SK-N-SH treated with all-trans-retinoic acid at 6 μM for 48 hours (cell line): Measurements from ENCODE around the gene NKAIN4.

Source experiments
- ARNTL ChIP-seq: fragments of 450-650 bp; formaldehyde crosslinking; IDR thresholded peaks from 2 replicates; pipeline ENCODE4 v1.5.0; 2020; ENCODE audit warnings: low read depth, mild to moderate bottlenecking, moderate library complexity, borderline replicate concordance
- BACH2 ChIP-seq: fragments of 250-450 bp; sonication (Bioruptor Pico); IDR thresholded peaks from 2 replicates; pipeline ENCODE4 v1.9.0; 2021; ENCODE audit warnings: mild to moderate bottlenecking, borderline replicate concordance
- CSDC2 ChIP-seq: fragments of 250-450 bp; sonication (Bioruptor Pico); IDR thresholded peaks from 2 replicates; pipeline ENCODE4 v1.5.0; 2020; ENCODE audit warnings: mild to moderate bottlenecking, moderate library complexity
- CSRNP3 ChIP-seq: fragments of 250-450 bp; sonication (Bioruptor Pico); IDR thresholded peaks from 2 replicates; pipeline ENCODE4 v1.5.1; 2021; ENCODE audit warnings: mild to moderate bottlenecking, moderate library complexity
- ISL1 ChIP-seq: fragments of 250-450 bp; sonication (Bioruptor Pico); IDR thresholded peaks from 2 replicates; pipeline ENCODE4 v2.1.2; 2022; ENCODE audit warnings: mild to moderate bottlenecking, moderate library complexity
- PATZ1 ChIP-seq: fragments of 250-450 bp; sonication (Bioruptor Pico); IDR thresholded peaks from 2 replicates; pipeline ENCODE4 v1.8.0; 2020; ENCODE audit warnings: mild to moderate bottlenecking, moderate library complexity, borderline replicate concordance
- TCF4 ChIP-seq: fragments of 250-450 bp; sonication (Bioruptor Pico); IDR thresholded peaks from 2 replicates; pipeline ENCODE4 v1.8.0; 2021; ENCODE audit warnings: mild to moderate bottlenecking, moderate library complexity, borderline replicate concordance
- ZFP3 ChIP-seq: fragments of 250-450 bp; sonication (Bioruptor Pico); IDR thresholded peaks from 2 replicates; pipeline ENCODE4 v1.5.0; 2020; ENCODE audit warnings: mild to moderate bottlenecking, moderate library complexity
- ZFP30 ChIP-seq: fragments of 450-650 bp; formaldehyde crosslinking; IDR thresholded peaks from 2 replicates; pipeline ENCODE4 v1.5.0; 2022; ENCODE audit warnings: mild to moderate bottlenecking, moderate library complexity
- ZNF565 ChIP-seq: fragments of 450-650 bp; formaldehyde crosslinking; conservative IDR thresholded peaks from 2 replicates; pipeline ENCODE4 v1.5.0; 2020; ENCODE audit warnings: low read depth, mild to moderate bottlenecking, moderate library complexity

- no peak for TF ChIP-seq BACH2 (CRISPR knock-in tag)
- no peak for TF ChIP-seq ZFP30 (CRISPR knock-in tag)
- no peak for TF ChIP-seq ZNF565 (CRISPR knock-in tag)
- no peak for TF ChIP-seq PATZ1 (CRISPR knock-in tag)
- TF ChIP-seq CSRNP3 (CRISPR knock-in tag): no peak
- TF ChIP-seq ISL1: no peak
- no peak for TF ChIP-seq ZFP3
- no peak for TF ChIP-seq CSDC2
- no peak for TF ChIP-seq TCF4
- TF ChIP-seq ARNTL: no peak
Measured at GRCh38 chr20:63277466-63278272, 23.4 kb upstream of the NKAIN4 start.
